HUES48 (cell line): ENCODE results near the gene GRK2.
"Not testable (repeated sequence)": the region's sequence is repeated elsewhere in the genome, so short reads cannot be mapped to it uniquely, and the experiment has no call there.

ENCODE experiments used
- H3K27ac ChIP-seq: one replicate; pipeline ENCODE4 v1.7.0; 2013; ENCODE audit warnings: low read depth, low read length, inconsistent platforms
- H3K27me3 ChIP-seq: 2 replicates; pipeline ENCODE4 v1.6.1; 2013; ENCODE audit warnings: mild to moderate bottlenecking, low read length; ENCODE audit not compliant: control insufficient read depth, insufficient read depth
- H3K36me3 ChIP-seq: 2 replicates; pipeline ENCODE4 v1.6.1; 2013; ENCODE audit warnings: low read length; ENCODE audit not compliant: control insufficient read depth, insufficient read depth
- H3K4me1 ChIP-seq: 2 replicates; pipeline ENCODE4 v1.6.1; 2013; ENCODE audit warnings: mild to moderate bottlenecking, low read length; ENCODE audit not compliant: control insufficient read depth, insufficient read depth
- H3K4me3 ChIP-seq: 2 replicates; pipeline ENCODE4 v1.5.1; 2013; ENCODE audit warnings: mild to moderate bottlenecking, low read depth, low read length
- H3K9ac ChIP-seq: 2 replicates; pipeline ENCODE4 v1.6.1; 2013; ENCODE audit warnings: mild to moderate bottlenecking, low read depth, low read length, moderate library complexity
- H3K9me3 ChIP-seq: 2 replicates; pipeline ENCODE4 v1.6.1; 2013; ENCODE audit warnings: low read length; ENCODE audit not compliant: control insufficient read depth, insufficient read depth

The GRK2 gene

DNA sequence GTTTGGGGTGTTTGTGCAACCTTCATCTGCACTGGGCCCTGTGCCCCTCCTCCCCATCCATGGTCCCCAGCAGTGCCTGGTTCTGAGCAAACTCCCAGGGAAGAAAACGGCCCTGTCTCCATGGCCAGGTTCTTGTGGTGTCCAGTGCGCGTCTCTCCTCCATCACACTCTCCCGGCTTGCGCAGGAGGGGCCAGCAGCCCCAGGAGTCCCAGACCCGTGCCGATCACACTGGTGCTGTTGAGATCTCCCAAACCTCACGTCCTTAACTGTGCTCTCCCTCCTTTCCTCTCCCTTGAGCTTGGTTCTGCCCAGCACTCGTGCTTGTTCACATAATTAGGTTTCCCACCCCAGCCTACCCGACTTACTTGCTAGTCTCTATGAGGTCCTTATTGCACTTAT, 10.9 kb upstream of the GRK2 start:
- H3K4me3 ChIP-seq: no peak overlapping the region
- H3K27ac ChIP-seq: no peak overlapping the region
- H3K9me3 ChIP-seq: no peaks in the 10 kb centered on the region
- H3K4me1 ChIP-seq: no peaks in the 10 kb centered on the region
- no peaks in the 10 kb centered on the region for H3K27me3 ChIP-seq
- peaks cover 69% of the 10 kb centered on the region for H3K36me3 ChIP-seq
- no peak overlapping the region for H3K9ac ChIP-seq

DNA sequence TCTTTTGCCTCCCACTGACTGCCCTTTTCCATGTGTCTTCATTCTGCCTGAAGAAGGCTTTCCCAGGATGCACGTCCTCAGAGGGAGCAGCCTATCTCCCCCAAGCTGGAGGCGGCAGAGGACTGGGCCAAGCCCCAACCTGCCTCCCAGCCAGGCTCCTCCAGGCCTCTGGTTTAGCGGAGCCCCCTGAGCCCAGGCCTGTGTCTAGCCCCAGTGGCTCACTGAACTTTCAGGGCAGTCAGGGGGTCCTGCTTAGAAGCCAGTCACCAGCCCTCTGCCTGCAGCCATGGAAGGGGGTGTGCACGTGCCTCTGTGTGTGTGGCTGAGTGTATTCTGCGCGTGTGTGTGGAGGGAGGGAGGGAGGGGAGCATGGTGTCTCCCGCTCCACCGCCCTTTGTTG, 10.4 kb upstream of the GRK2 start:
- H3K27me3 ChIP-seq: no peaks in the 10 kb centered on the region
- H3K4me1 ChIP-seq: no peaks in the 10 kb centered on the region
- peaks cover 64% of the 10 kb centered on the region for H3K36me3 ChIP-seq
- H3K27ac ChIP-seq: no peak overlapping the region
- no peak overlapping the region for H3K9ac ChIP-seq
- H3K9me3 ChIP-seq: no peaks in the 10 kb centered on the region
- no peak overlapping the region for H3K4me3 ChIP-seq

DNA sequence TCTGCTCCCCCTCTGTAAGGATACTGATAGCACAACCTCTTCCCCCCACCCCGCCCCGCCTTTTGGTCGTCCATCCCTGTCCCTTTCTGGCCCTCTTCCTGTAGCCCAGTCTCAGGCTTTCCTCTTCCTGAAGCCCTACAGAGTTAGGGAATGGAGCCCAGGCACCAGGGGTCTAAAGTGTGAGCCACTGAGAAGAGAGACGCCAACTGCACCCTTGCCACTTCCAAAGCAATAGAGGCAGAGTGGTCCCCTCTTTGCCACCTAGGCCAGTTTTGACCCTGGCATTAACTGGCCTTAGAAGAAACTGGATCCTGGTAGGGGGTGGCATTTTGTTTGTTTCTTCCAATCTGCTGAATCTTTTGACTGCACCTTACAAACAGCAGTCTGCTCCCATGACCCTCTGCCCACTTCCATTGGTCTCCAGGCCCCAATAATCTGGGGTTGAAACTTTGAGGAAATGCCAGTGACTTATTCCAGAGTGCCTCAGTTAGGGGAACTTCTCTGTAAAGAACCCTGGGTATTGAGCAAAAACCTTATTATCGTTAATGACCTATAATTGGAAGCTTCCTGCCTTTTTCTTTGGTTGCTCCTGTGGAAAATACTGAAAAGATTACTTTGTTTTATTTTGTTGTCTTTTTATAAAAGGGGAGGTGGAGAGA, 9.7 kb upstream of the GRK2 start:
- H3K9me3 ChIP-seq: no peaks in the 10 kb centered on the region
- no peak overlapping the region for H3K4me3 ChIP-seq
- H3K36me3 ChIP-seq: peaks cover 57% of the 10 kb centered on the region
- H3K27ac ChIP-seq: no peak overlapping the region
- no peaks in the 10 kb centered on the region for H3K4me1 ChIP-seq
- H3K27me3 ChIP-seq: no peaks in the 10 kb centered on the region
- no peak overlapping the region for H3K9ac ChIP-seq

DNA sequence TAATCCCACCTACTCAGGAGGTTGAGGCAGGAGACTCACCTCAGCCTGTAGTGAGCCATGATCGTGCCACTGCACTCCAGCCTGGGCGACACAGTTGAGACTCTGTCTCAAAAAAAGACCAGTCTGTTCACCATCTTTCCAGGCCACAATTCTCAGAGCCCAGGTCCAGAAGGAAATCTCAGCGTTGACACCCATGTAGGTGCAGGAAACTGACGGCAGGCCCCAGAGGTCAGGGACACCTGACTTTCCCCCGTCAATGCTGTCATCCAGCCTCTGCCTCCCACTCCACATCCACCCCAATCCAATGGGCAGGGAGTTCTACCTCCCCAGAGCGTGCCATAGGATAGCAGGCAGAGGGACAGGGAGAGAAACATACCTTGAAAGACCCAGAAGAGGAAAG, 5.9 kb upstream of the GRK2 start:
- Histone ChIP-seq H3K9ac (no peak overlapping the region), H3K27me3 (peaks cover 3% of the 10 kb centered on the region; the same call in 1 of the 2 replicates), H3K4me3 (no peak overlapping the region), H3K4me1 (peaks cover 9% of the 10 kb centered on the region), H3K27ac (no peak overlapping the region), H3K36me3 (peaks cover 19% of the 10 kb centered on the region), H3K9me3 (no peaks in the 10 kb centered on the region)

DNA sequence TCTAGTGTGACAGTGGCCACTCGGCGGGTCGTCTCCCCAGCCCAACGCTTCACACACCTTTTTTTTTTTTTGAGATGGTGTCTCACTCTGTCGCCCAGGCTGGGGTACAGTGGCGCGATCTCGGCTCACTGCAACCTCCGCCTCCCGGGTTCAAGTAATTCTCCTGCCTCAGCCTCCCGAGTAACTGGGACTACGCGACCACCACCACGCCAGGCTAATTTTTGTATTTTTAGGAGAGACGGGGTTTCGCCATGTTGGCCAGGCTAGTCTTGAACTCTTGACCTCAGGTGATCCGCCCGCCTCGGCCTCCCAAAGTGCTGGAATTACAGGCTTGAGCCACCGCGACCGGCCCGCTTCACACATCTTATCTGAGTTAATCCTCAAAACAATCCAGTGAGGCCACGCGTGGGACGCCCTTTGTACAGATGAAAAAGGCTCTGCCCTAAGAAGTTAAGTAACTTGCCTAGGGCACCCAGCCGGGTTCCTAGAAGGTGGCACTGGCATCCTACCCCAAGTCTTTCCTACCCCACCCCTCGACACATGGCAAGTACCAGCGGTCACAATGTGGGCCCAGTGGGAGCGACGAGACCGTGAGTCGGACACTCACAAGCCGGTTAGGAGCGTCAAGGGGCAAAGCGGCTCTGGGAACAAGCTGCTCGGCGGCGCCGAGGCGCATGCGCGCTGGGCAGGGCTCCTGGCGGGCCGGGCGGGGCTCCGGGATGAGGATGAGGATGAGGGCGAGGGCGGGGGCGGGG, 5.2 kb upstream of the GRK2 start:
- not testable (repeated sequence) for H3K9ac ChIP-seq, H3K9me3 ChIP-seq, H3K27me3 ChIP-seq, H3K27ac ChIP-seq, H3K4me1 ChIP-seq
- Histone ChIP-seq H3K4me3 (peak overlapping the region; percentile 61), H3K36me3 (peaks cover 12% of the 10 kb centered on the region)

DNA sequence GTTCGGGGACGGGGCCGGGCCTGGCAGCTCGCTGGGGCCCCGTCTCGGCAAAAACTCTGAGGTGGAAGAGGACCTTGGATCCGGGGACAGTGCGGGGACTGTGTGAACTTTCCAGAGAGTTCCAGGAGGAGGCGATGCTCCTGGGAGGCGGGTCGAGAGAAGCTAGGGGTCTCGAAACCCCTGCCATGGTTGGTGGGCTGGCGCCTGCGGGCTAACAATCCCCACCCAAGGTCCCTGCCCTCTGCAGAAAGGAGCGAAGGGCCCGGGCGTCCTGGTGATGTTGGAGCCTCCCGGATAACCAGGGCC, 4.7 kb upstream of the GRK2 start:
- Histone ChIP-seq H3K27ac (no peak overlapping the region), H3K4me3 (peak overlapping the region; percentile 53), H3K9me3 (no peaks in the 10 kb centered on the region), H3K4me1 (peaks cover 9% of the 10 kb centered on the region), H3K36me3 (peaks cover 7% of the 10 kb centered on the region), H3K27me3 (peaks cover 8% of the 10 kb centered on the region; the same call in 1 of the 2 replicates), H3K9ac (no peak overlapping the region)

DNA sequence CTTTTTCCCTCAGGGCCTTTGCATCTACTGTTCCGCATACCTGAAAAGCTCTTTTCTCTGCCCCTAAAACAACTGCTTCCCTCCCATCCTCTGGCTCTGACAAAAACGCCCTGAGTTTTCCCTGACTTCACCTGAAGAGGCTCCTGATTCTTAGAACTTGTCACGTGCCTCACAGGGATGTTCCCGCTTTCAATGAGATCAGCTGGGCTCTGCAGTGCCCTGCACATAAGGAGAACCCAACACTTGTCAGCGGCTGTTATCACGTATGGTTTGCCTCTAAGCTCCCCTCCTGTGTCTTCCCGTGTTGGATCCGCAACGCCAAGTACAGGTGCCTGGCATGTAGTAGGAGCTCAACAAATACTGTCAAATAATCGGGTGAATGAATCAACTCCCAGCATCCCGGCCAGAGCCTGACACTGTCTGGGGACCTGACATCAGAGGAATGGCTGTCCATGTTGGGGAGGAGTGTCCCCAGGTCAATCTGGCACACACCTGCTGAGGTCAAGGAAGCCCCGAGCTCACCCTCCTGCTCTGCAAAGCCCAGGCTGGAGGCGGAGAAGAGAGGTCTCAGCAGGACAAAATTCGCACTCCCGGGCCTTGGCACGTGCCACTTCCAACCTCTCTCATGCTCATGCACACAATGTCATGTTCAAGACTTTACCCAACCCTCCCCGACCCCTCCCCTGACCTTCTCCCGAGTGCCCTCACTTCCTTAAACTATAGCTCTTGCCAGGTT, 4.2 kb upstream of the GRK2 start:
- Histone ChIP-seq H3K4me1 (peaks cover 9% of the 10 kb centered on the region), H3K4me3 (peak overlapping the region; percentile 53), H3K27ac (no peak overlapping the region), H3K27me3 (peaks cover 8% of the 10 kb centered on the region; the same call in 1 of the 2 replicates), H3K9ac (no peak overlapping the region), H3K36me3 (peaks cover 2% of the 10 kb centered on the region; the same call in 1 of the 2 replicates), H3K9me3 (no peaks in the 10 kb centered on the region)

DNA sequence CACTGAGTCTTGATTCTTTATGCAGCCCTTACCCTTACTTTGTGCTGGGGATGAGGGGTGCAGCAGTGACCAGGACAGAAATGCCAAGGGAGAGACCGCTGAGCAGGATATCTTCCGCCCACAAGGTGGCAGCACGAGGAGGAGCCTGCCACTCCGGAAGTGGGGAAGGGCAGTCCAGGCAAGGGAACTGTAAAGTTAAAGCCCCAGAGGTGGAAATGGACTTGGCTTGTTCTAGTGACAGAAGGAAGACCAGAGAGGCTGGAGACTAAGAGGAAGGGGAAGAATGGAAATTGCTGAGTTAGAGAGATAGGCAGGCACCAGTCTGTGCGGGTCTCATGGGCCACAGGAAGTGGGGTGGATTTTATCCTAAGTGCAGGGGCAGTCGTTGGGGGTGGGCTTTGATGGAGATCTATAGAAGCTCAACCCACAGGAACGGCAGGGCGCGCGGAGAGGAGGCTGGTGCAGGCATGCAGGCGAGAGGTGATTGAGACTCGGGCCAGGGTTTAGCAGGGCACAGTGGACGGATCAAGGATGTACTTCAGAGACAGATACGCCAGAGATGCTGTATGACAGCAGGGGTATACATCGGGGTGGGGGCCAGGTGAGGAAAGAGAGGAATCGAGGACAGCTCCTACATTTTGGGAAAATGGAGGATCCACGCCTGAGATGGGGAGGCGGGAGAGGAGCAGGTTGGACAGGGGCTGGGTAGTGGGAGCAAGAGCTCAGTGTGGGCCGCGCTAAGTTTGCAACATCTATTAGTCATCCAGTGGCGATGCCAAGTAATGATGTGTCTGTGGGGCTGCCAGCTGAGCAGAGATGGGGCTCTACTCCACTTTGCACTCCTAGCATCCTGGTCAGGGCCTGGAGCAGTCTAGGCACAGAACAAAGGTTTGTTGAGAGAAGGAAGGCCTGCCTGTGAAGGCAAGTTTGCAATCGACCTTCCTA, 3.3 kb upstream of the GRK2 start:
- peaks cover 4% of the 10 kb centered on the region; the same call in 1 of the 2 replicates for H3K36me3 ChIP-seq
- H3K9me3 ChIP-seq: no peaks in the 10 kb centered on the region
- no peak overlapping the region for H3K27ac ChIP-seq
- no peak overlapping the region for H3K4me3 ChIP-seq
- H3K4me1 ChIP-seq: peaks cover 15% of the 10 kb centered on the region
- peaks cover 8% of the 10 kb centered on the region; the same call in 1 of the 2 replicates for H3K27me3 ChIP-seq
- no peak overlapping the region for H3K9ac ChIP-seq

DNA sequence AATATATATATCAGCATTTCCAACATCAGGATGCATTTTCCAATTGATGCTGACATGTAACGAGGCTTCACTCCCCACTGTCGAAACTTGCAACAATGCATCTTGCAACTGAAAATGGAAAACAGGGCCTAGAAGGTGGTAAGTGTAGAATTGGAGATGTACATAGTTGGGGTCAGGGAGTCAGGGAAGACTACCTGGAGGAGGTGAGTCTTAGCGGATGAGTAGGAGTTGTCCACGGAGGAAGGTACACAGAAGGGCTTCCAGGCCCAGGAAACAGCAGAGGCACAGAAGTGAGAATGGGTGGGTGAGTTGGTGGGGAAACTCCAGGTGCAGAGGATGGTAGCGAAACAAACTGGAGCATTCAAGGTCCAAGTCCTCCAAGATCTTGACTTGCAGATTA, 2.0 kb upstream of the GRK2 start:
- H3K9ac ChIP-seq: no peak overlapping the region
- H3K36me3 ChIP-seq: peaks cover 13% of the 10 kb centered on the region
- H3K27ac ChIP-seq: no peak overlapping the region
- H3K4me1 ChIP-seq: peaks cover 16% of the 10 kb centered on the region
- peaks cover 8% of the 10 kb centered on the region; the same call in 1 of the 2 replicates for H3K27me3 ChIP-seq
- no peaks in the 10 kb centered on the region for H3K9me3 ChIP-seq
- no peak overlapping the region for H3K4me3 ChIP-seq

DNA sequence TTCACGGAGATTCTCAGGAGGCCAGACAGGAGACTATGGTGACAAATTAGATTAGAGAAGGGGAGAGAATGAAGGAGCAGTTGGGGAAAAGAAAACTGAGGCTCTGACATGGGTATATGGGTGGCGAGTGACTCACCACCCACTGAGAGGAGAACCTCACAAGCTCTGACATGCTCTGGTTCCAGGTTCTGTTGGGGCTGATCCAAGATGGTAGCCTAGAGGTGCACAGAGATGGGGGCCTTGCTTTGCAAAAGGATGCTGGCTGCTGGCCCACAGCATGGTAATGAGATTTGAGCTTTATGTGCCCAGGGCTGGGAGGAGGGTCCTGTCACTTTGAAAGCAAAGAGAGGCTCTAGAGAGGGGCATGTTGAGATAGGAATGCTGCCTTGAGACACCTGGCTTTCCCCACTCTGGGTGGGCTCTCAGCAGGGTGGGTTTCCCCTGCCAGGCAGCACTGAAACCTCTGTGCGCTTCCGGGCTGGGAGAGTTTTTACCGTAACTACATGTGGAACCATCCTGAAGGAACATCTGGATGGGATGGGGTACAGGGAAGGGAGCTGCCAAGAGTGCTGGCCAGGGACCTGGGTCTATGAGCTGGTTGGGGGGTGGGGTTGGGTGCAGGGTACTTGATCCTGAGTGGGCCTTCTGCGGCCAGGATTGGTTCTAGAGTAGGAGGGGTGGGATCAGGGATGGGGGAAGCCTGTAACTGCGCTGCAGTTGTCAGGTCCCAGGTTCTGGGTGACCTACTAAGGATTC, 1.2 kb upstream of the GRK2 start:
- peaks cover 24% of the 10 kb centered on the region for H3K4me1 ChIP-seq
- H3K9ac ChIP-seq: no peak overlapping the region
- no peak overlapping the region for H3K4me3 ChIP-seq
- H3K36me3 ChIP-seq: peaks cover 13% of the 10 kb centered on the region
- H3K27me3 ChIP-seq: peaks cover 8% of the 10 kb centered on the region; the same call in 1 of the 2 replicates
- H3K27ac ChIP-seq: no peak overlapping the region
- H3K9me3 ChIP-seq: no peaks in the 10 kb centered on the region
